Motor neuron (in vitro differentiated cells): ENCODE measurements around the gene FER. TPM values are rescaled to one million over a fixed set of nuclear protein-coding genes. Genes with fewer than 3 reads are reported as not detected.
A peak's percentile ranks its signal among the peaks of the same experiment; 100 is the strongest.
"Not testable (repeated sequence)": the region's sequence is repeated elsewhere in the genome, so short reads cannot be mapped to it uniquely, and the experiment has no call there.

Experiments used
- ATAC-seq, 8 experiments: fragments of 200-7000 bp; cut with Tn5 transposase; replicated peaks in 6 of 8; 2 replicates each; pipeline ENCODE4 v1.8.0; 2021; ENCODE audit warnings: mild to moderate bottlenecking in 8 of 8, moderate library complexity in 8 of 8
- H3K27ac ChIP-seq, 2 donors: fragments of 250-450 bp; sonication (Bioruptor Pico); 2 replicates each; pipeline ENCODE4 v1.9.0; 2021; ENCODE audit warnings: antibody characterized with exemption in 2 of 2, mild to moderate bottlenecking in 2 of 2, moderate library complexity in 1 of 2
- H3K4me1 ChIP-seq, 2 donors: fragments of 250-450 bp; sonication (Bioruptor Pico); replicated peaks in 1 of 2; 2 replicates each; pipeline ENCODE4 v1.6.1; 2021; ENCODE audit warnings: antibody characterized with exemption in 2 of 2, mild to moderate bottlenecking in 2 of 2, moderate library complexity in 1 of 2
- H3K4me3 ChIP-seq, 5 donors: fragments of 250-450 bp; sonication (Bioruptor Pico); 2 replicates each; pipeline ENCODE4 v1.9.0; 2021; ENCODE audit warnings: antibody characterized with exemption in 5 of 5, mild to moderate bottlenecking in 5 of 5, moderate library complexity in 4 of 5
- WGBS, 10 experiments: fragments of 450-650 bp; shearing (Covaris generic); methylation state at CpG; one replicate each; pipeline ENCODE4 v1.0.0; 2022; 5-methylcytosine and 5-hydroxymethylcytosine counted together
- in situ Hi-C, 9 experiments: fragments of 400-800 bp; cut with MboI; loops; one replicate each; pipeline ENCODE4 v1.15.0; 2021; ENCODE audit warnings: low sequenced_read_pairs in 9 of 9, low pct_unique_long_range_greater_than_20kb in 2 of 9; ENCODE audit not compliant: unreplicated experiment in 9 of 9
- total RNA-seq, 8 experiments: library from RNA; unstranded; fragments of 300-600 nt; gene quantifications; 2 replicates each; pipeline versions ENCODE4 v1.2.3 to v1.2.4, GENCODE V29; 2022

The FER gene
- total RNA-seq, 8 experiments from 2014 or later: 10.9 to 77.9 (median 24.1) TPM

DNA sequence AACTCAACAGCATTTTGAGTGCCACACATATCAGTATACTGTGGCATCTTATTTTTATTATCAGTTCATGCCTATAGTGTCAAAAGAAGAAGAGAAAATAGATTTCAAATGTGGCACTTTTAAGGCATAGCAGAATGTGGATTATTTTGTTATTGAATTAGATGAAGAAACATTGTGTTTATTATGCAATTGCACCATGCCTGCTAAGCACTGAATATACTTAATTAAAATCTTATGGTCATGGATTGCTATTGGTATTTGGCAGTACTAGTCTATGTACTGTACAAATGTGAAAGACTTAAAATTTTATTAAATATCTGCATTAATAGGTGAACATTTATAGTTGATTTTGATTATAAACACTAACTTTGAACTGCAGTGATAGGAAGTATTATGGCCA lies 128.8 kb downstream of the FER start:
- in situ Hi-C loops: no loop called here

DNA sequence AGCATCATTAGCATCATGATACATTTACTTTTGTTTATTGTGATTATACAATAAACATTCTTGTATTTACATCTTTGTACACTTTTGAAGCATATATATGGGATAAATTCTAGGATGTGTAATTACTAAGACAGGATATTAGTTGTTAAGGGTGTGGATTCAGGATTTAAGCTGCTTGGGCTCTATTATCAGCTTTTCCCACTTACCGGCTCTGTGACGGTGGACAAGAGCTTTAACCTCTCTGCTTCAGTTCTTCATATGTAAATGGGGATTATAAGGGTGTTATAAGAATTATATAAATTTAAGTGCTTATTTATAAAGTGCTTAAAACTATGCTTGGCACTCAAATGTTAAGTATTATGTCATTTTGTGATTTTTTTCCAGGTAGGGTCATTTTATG lies 131.1 kb downstream of the FER start:
- WGBS, 10 experiments: 85 to 100% (median 100%) methylated on average over 1 to 2 of the region's 2 CpGs
- H3K4me3 ChIP-seq: no peak overlapping the region
- ATAC-seq: no peak
- no peaks in the 10 kb centered on the region for H3K4me1 ChIP-seq
- in situ Hi-C loops: no loop called here
- no peak overlapping the region for H3K27ac ChIP-seq

More for the DNA sequence above, 128.8 kb downstream of the FER start:
- no peak overlapping the region for H3K4me3 ChIP-seq
- ATAC-seq: no peak
- H3K4me1 ChIP-seq: no peaks in the 10 kb centered on the region
- no peak overlapping the region for H3K27ac ChIP-seq

DNA sequence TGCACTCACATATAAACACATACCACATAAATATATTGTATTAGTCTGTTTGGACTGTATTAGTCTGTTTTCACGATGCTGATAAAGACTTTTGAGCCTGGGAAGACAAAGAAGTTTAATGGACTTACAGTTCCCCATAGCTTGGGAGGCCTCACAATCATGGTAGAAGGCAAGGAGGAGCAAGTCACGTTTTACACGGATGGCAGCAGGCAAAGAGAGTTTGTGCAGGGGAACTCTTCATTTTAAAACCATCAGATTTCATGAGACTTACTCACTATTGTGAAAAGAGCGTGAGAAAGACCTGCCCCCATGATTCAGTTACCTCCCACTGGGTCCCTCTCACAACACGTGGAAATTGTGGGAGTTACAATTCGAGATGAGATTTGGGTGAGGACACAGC lies 133.4 kb downstream of the FER start:
- no peak for ATAC-seq
- in situ Hi-C loops: no loop called here
- Histone ChIP-seq H3K4me1 (no peaks in the 10 kb centered on the region), H3K4me3 (no peak overlapping the region), H3K27ac (no peak overlapping the region)
- 60 to 100% (median 98%) methylated on average over 1 to 6 of the region's 6 CpGs; no CpG with 5 or more reads in 1 of the 10 experiments for WGBS, 10 experiments

DNA sequence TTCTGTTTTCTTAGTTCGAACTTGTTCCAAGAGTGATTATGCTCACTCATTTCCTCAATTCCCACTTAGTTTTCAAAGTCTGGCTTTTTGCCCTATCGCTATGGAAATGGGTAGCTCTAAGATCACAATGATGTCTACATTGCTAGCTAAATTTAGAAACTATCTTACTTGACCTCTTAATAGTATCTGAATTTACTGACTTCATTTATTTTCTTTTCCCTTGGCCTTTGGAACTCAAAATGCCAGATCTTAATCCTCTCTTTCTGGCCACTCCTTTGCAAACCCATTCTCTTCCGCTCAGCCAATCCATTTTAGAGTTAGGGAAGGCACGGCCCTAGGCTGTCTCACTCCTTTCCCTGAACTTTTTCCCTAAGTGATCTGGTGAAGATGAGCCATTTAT lies 137.0 kb downstream of the FER start:
- H3K4me1 ChIP-seq: no peaks in the 10 kb centered on the region
- in situ Hi-C loops: no loop called here
- H3K4me3 ChIP-seq: no peak overlapping the region
- WGBS, 10 experiments: 71 to 100% (median 98%) methylated on average over 2 to 4 of the region's 4 CpGs
- no peak overlapping the region for H3K27ac ChIP-seq
- peak in 1 of 8 experiments; percentile 64 for ATAC-seq

DNA sequence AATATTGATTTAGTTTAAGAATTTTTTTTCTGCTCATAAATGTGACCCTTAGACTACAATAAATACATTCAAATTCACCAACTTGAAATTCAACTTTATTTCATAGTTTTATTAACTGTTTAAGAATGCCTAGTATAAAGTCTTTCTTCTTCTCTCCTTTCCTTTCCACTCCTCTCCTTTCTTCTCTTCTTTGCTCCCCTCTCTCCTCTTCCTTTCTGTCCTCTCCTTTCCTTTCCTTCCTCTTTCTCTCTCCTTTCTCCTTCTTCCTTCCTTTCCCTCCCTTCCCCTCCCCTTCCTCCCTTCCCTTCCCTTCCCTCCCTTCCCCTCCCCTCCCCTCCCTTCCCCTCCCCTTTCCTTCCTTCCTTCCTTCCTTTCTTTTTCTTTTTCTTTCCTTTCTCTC lies 150.6 kb downstream of the FER start:
- in situ Hi-C loops: no loop called here
- Histone ChIP-seq H3K4me3 (no peak overlapping the region), H3K27ac (no peak overlapping the region), H3K4me1 (no peaks in the 10 kb centered on the region)
- no peak for ATAC-seq

DNA sequence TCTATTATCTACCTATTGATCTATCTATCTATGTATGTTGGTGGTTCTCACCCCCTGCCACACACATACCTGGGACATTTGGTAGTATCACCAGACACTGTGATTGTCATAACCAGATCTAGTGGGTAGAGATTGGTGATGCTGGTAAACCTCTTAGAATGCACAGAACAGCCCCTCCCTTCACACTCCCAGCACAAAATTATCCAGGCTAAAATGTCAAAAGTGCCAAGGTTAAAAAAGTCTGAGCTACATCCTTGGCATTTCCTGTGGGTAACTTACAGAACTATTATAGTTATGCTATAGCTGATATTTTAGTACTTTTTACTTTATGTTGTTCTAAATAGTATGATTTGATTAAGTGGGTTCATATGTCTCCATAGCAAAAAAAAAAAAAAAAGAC lies 151.0 kb downstream of the FER start:
- Histone ChIP-seq H3K27ac (no peak overlapping the region), H3K4me1 (no peaks in the 10 kb centered on the region), H3K4me3 (no peak overlapping the region)
- in situ Hi-C loops: no loop called here
- no peak for ATAC-seq

DNA sequence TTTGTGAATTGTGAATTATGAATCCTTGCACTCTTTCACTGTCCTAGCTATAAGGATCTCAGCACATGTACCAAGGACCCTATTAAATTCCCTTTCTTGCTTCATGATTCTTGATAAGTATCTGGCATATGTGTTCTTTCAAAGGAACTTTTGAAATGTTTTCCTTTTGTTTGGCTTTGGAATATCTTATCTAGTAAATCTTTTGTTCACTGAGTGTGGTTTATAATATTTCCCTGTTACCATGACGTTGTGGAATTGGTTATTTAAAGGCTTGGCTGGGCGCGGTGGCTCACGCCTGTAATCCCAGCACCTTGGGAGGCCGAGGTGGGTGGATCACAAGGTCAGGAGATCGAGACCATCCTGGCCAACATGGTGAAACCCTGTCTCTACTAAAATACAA lies 151.5 kb downstream of the FER start:
- in situ Hi-C loops, H3K4me1 ChIP-seq, H3K27ac ChIP-seq, H3K4me3 ChIP-seq, ATAC-seq: not testable (repeated sequence)
- 92 to 100% (median 100%) methylated on average over 1 to 6 of the region's 6 CpGs; no CpG with 5 or more reads in 3 of the 10 experiments for WGBS, 10 experiments

DNA sequence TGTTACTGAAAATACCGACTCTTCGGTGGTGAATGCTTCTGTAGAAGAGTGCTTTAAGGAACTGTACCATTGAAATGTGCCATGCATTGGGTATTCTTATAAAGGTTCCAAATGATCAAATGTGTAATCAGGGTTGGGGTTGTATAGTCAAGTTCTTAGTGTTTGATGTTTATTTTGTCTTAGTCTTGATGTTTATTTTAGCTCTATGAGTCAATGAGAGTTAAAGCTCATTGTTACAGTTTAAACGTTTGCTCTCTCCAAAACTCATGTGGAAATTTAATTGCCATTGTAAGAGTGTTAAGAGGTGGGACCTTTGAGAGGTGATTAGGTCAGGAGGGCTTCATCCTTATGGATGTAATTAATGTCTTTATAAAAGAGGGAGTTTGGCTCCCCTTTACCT lies 153.0 kb downstream of the FER start:
- H3K4me1 ChIP-seq: no peaks in the 10 kb centered on the region
- H3K27ac ChIP-seq: no peak overlapping the region
- in situ Hi-C loops: loop anchor here in 1 of 9 experiments (25.0 kb wide), 1 partner anchor 263 kb away; no protein-coding TSS in a partner anchor
- no peak overlapping the region for H3K4me3 ChIP-seq
- no peak for ATAC-seq
- 76 to 100% (median 100%) methylated on average over 1 to 3 of the region's 3 CpGs; no CpG with 5 or more reads in 3 of the 10 experiments for WGBS, 10 experiments

DNA sequence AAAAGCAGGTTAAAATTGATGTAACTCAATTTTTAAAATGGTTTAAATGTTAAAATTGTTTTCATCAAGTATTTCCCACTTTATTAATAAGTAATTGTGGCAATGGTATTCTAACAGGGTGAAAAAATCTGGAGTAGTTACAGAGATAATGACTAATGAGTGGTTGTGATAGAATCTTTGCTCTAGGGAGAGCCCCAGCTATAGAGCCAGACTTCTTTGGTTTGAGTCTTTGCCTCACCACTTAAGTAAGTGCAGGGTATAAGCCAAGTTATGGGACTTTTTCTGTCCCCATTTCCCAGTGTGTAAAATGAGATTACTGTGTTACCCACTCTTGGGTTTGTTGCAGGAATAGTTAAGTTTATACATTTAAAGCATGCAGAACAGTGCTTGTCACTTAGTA lies 158.1 kb downstream of the FER start:
- no peaks in the 10 kb centered on the region for H3K4me1 ChIP-seq
- ATAC-seq: no peak
- H3K27ac ChIP-seq: no peak overlapping the region
- in situ Hi-C loops: loop anchor here in 1 of 9 experiments (25.0 kb wide), 1 partner anchor 269 kb away; no protein-coding TSS in a partner anchor
- H3K4me3 ChIP-seq: no peak overlapping the region

DNA sequence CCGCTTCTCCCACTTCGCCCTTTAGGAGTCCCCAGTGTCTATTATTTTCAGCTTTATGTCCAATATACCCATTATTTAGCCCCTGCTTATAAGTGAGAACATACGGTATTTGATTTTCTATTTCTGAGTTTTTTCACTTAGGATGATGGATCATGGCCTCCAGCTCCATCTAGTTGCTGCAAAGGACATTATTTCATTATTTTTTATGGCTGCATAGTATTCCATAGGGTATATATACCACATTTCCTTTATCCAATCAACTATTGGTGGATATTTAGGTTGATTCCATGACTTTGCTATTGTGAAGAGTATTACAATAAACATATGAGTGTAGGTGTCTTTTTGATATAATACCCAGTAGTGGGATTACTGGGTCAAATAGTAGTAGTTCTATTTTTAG lies 162.9 kb downstream of the FER start:
- ATAC-seq: no peak
- H3K27ac ChIP-seq: no peak overlapping the region
- 86 to 100% (median 100%) methylated on average over 1 to 3 of the region's 3 CpGs for WGBS, 10 experiments
- no peaks in the 10 kb centered on the region for H3K4me1 ChIP-seq
- in situ Hi-C loops: loop anchor here in 1 of 9 experiments (25.0 kb wide), 1 partner anchor 273 kb away; no protein-coding TSS in a partner anchor
- no peak overlapping the region for H3K4me3 ChIP-seq

DNA sequence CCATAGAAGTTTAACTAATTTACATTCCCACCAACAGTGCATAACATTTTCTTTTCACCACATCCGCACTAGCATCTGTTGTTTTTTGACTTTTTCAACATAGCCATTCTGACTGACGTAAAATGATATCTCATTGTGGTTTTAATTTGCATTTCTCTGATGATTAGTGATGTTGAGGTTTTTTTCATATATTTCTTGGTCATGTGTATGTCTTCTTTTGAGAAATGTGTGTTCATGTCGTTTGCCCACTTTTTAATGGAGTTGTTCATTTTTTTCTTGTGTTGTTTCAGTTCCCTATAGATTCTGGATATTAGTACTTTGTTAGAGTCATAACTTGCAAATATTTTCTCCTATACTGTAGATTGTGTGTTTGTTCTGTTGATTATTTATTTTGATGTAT lies 163.4 kb downstream of the FER start:
- no peak for ATAC-seq
- WGBS, 10 experiments: 60 to 100% (median 97%) methylated on average over 1 to 3 of the region's 3 CpGs
- in situ Hi-C loops: loop anchor here in 1 of 9 experiments (25.0 kb wide), 1 partner anchor 274 kb away; no protein-coding TSS in a partner anchor
- H3K4me1 ChIP-seq: no peaks in the 10 kb centered on the region
- no peak overlapping the region for H3K4me3 ChIP-seq
- no peak overlapping the region for H3K27ac ChIP-seq

DNA sequence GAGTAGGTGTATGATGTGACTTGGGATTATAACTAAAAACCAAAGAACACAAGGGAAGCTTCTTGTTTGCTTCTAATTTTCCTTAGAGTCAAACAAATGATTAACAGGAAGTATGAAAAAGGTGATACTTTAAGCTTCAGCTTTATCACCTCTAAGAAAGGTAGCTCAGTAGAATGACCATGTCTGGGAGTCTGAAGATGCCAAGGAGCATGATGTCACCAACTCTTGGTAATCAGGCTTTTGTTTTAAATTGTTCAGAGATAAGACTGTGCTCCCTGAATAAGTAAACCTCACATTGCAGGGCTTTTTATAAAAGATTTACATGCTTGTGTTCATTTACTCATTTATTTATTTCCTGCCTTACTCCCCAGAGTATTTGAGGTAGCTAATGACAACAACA lies 169.9 kb downstream of the FER start:
- Histone ChIP-seq H3K4me1 (no peaks in the 10 kb centered on the region), H3K27ac (no peak overlapping the region), H3K4me3 (no peak overlapping the region)
- in situ Hi-C loops: loop anchor here in 1 of 9 experiments (25.0 kb wide), 1 partner anchor 280 kb away; no protein-coding TSS in a partner anchor
- ATAC-seq: no peak

DNA sequence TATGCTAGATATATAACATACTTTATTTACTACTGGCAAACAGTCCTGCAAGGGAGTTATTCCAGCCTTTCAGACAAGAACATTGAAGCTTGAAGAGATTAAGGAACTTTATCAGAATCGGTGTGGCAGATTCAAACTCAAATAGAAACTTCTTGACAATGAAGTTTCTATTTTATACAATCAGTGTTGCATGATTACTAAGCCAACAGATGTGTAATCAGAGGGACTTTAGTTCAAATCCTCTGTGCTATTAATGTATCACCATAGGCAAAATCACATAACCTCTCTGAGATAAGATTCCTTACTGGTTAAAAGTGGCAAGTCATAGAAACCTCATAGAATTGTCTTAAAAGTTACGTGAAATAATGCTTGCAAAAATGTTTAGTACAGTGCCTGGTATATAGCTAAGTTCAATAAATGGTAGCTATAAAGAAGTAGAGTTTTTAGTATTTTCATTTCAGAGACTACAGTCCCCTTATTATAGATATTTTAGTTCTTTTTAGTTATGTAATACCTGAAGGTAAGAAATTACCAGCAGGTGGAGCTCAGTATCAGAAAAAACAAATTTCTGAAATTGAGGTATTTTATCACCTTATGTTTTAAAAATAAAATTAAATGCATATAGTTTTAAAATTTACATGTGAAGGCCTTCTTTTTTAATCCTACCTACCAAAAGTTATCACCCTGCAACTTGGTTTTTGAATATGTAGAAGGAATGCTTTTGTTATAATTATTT lies 172.1 kb downstream of the FER start:
- no peak for ATAC-seq
- Histone ChIP-seq H3K27ac (no peak overlapping the region), H3K4me3 (no peak overlapping the region), H3K4me1 (no peaks in the 10 kb centered on the region)
- in situ Hi-C loops: loop anchor here in 1 of 9 experiments (25.0 kb wide), 1 partner anchor 282 kb away; no protein-coding TSS in a partner anchor
- 85 to 100% (median 94%) methylated on average over 1 to 2 of the region's 2 CpGs; no CpG with 5 or more reads in 2 of the 10 experiments for WGBS, 10 experiments

DNA sequence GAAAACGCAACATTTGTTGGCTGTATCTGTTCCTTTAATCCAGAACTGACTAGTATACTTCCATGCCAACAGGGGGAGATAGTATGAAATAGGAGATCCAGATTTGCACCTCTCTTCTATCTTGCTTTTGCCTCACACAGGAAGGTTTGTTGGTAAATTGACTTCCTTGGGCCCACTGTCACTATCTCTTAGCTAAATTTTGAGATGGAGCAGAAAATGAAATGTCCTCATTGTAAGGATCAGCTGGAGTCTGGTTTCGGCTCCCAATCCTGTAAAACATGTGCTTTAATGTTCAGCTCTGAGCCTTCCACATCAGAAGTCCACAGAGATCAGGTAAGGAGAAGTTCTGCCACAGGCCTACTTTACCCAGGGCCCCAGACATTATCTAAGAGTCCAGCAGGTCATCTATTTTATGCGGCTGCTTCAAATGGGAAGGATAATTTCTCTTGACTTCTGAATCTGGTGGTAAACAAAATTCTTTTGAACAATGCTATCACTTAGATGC lies 176.8 kb downstream of the FER start:
- WGBS, 10 experiments: 69 to 100% (median 89%) methylated on average over 1 to 3 of the region's 3 CpGs; no CpG with 5 or more reads in 1 of the 10 experiments
- ATAC-seq: no peak
- Histone ChIP-seq H3K4me1 (no peaks in the 10 kb centered on the region), H3K4me3 (no peak overlapping the region), H3K27ac (no peak overlapping the region)
- in situ Hi-C loops: loop anchor here in 1 of 9 experiments (25.0 kb wide), 1 partner anchor 287 kb away; no protein-coding TSS in a partner anchor
